K562 (cell line): ENCODE data around the gene SLC10A3. TPM values are rescaled to one million over a fixed set of nuclear protein-coding genes. Genes with fewer than 3 reads are reported as not detected.

Source experiments
- BCOR ChIP-seq: fragments of 450-650 bp; IDR thresholded peaks from 2 replicates; pipeline ENCODE4 v1.6.1; 2016
- BDP1 ChIP-seq: IDR thresholded peaks from 3 replicates; pipeline ENCODE4 v1.6.1; 2011; ENCODE audit not compliant: insufficient read length, insufficient read depth
- DDX20 ChIP-seq: fragments of 450-650 bp; IDR thresholded peaks from 2 replicates; pipeline ENCODE4 v1.6.1; 2016; ENCODE audit warnings: missing genetic modification characterization, low read depth, mild to moderate bottlenecking, missing compliant biosample characterization, moderate library complexity
- EZH2 ChIP-seq: IDR thresholded peaks from 2 replicates; pipeline ENCODE4 v1.6.1; 2012; ENCODE audit warnings: low read depth, mild to moderate bottlenecking, inconsistent platforms, low read length, borderline replicate concordance
- FOS ChIP-seq: IDR thresholded peaks from 3 replicates; pipeline ENCODE4 v1.6.1; 2011; ENCODE audit not compliant: insufficient read length; ENCODE audit errors: extremely low read depth
- HDAC3 ChIP-seq: fragments of 450-650 bp; IDR thresholded peaks from 2 replicates; pipeline ENCODE4 v1.6.1; 2018; ENCODE audit warnings: borderline replicate concordance, mild to moderate bottlenecking, moderate library complexity; ENCODE audit not compliant: partially characterized antibody
- HNRNPUL1 ChIP-seq: fragments of 200-400 bp; formaldehyde crosslinking; IDR thresholded peaks from 2 replicates; pipeline ENCODE4 v1.6.1; 2017; ENCODE audit warnings: low read length
- MIER1 ChIP-seq: fragments of 450-650 bp; IDR thresholded peaks from 2 replicates; pipeline ENCODE4 v1.6.1; 2016; ENCODE audit warnings: antibody characterized with exemption, mild to moderate bottlenecking, low read depth
- NCOA6 ChIP-seq: fragments of 450-650 bp; IDR thresholded peaks from 2 replicates; pipeline ENCODE4 v1.6.1; 2017; ENCODE audit warnings: mild to moderate bottlenecking
- PHTF2 ChIP-seq: fragments of 250-450 bp; sonication (Bioruptor Pico); IDR thresholded peaks from 2 replicates; pipeline ENCODE4 v1.5.0; 2021; ENCODE audit warnings: mild to moderate bottlenecking
- POLR2A ChIP-seq: fragments of 450-650 bp; conservative IDR thresholded peaks from 2 replicates; pipeline ENCODE4 v1.6.1; 2016
- RBM39 ChIP-seq: fragments of 200-400 bp; formaldehyde crosslinking; optimal IDR thresholded peaks from 2 replicates; pipeline ENCODE3; 2018; ENCODE audit warnings: low read depth, low read length
- RFX5 ChIP-seq: IDR thresholded peaks from 2 replicates; pipeline ENCODE4 v1.6.1; 2011; ENCODE audit warnings: low read depth, mild to moderate bottlenecking, improper control_type of control experiment, low read length
- SP1 ChIP-seq: sonication (generic); formaldehyde crosslinking; IDR thresholded peaks from 2 replicates; pipeline ENCODE4 v1.8.1; 2022; ENCODE audit warnings: mild to moderate bottlenecking, missing genetic modification reagents
- USF2 ChIP-seq: sonication (generic); formaldehyde crosslinking; IDR thresholded peaks from 2 replicates; pipeline ENCODE4 v1.5.0; 2020; ENCODE audit warnings: missing genetic modification reagents
- ZBTB43 ChIP-seq: sonication (generic); formaldehyde crosslinking; IDR thresholded peaks from 2 replicates; pipeline ENCODE4 v1.8.0; 2023; ENCODE audit warnings: mild to moderate bottlenecking, missing genetic modification reagents
- ZFP91 ChIP-seq: sonication (generic); formaldehyde crosslinking; IDR thresholded peaks from 2 replicates; pipeline ENCODE4 v1.8.0; 2022; ENCODE audit warnings: mild to moderate bottlenecking, missing genetic modification reagents
- ZNF431 ChIP-seq: sonication (generic); formaldehyde crosslinking; IDR thresholded peaks from 2 replicates; pipeline ENCODE4 v1.8.0; 2022; ENCODE audit warnings: mild to moderate bottlenecking, missing genetic modification reagents
- ZNF57 ChIP-seq: fragments of 450-650 bp; formaldehyde crosslinking; IDR thresholded peaks from 2 replicates; pipeline ENCODE4 v1.4.0; 2020; ENCODE audit warnings: mild to moderate bottlenecking, moderate library complexity
- ZNF584 ChIP-seq: fragments of 200-800 bp; sonication (Bioruptor generic); IDR thresholded peaks from 2 replicates; pipeline ENCODE4 v1.6.1; 2016; ENCODE audit warnings: low read depth, mild to moderate bottlenecking, missing genetic modification characterization, missing compliant biosample characterization
- ZNF592 ChIP-seq: fragments of 450-650 bp; IDR thresholded peaks from 2 replicates; pipeline ENCODE4 v1.6.1; 2017; ENCODE audit warnings: antibody characterized with exemption, mild to moderate bottlenecking
- polyA plus RNA-seq, 8 experiments: library from polyadenylated mRNA; depleted of rRNA in 4 of 8; stranded (reverse) in 5 of 8; unstranded in 3 of 8; fragments of >200 nt; fragmentation: Nextera tagmentation in 2 of 8; fragmentation: Illumina TruSeq in 1 of 8; extraction: Ambion mirVana in 2 of 8; extraction: Trizol in 1 of 8; gene quantifications; 2 replicates each; pipeline versions ENCODE4 v1.2.1 to v1.2.3, GENCODE V29; 2011 to 2014; ENCODE audit warnings: inconsistent platforms in 1 of 8, missing spikeins in 1 of 8
- total RNA-seq, 7 experiments: library from RNA; depleted of rRNA in 6 of 7; stranded (reverse); fragments of >200 nt in 6 of 7; fragmentation: Illumina TruSeq in 2 of 7; extraction: Trizol in 2 of 7; gene quantifications; 2 replicates each; pipeline versions ENCODE4 v1.2.1 to v1.2.3, GENCODE V29; 2011 to 2021; ENCODE audit warnings: low replicate concordance in 1 of 7

The SLC10A3 gene
- total and polyA plus RNA-seq, 9 of the 15 experiments (the other 6 are each of a cell fraction or from before 2014, with no cell fraction given): 5.2 to 30.6 (median 16.7) TPM

GRCh38 chrX:154478728-154479622 is 11.5 kb downstream of the SLC10A3 start, which contains the start of gene LAGE3 (continued):
- TF ChIP-seq ZNF592 (peak; percentile 92), HDAC3 (no peak), ZBTB43 (CRISPR knock-in tag) (no peak), ZFP91 (CRISPR knock-in tag) (no peak), EZH2 (no peak), FOS (no peak), MIER1 (no peak), HNRNPUL1 (no peak), PHTF2 (CRISPR knock-in tag) (no peak), POLR2A (peak; percentile 75), NCOA6 (0 out of 2 replicates have a peak, but pooled peaks have one; percentile 36), DDX20 (tag) (no peak), ZNF584 (no peak), ZNF431 (CRISPR knock-in tag) (no peak), USF2 (CRISPR knock-in tag) (0 out of 2 replicates have a peak, but pooled peaks have one; percentile 41), BCOR (no peak), ZNF57 (no peak), SP1 (CRISPR knock-in tag) (peak; percentile 100), BDP1 (no peak), RBM39 (no peak), RFX5 (no peak)
